ENCODE results near the gene ZBTB21.

Gene ZBTB21

DNA sequence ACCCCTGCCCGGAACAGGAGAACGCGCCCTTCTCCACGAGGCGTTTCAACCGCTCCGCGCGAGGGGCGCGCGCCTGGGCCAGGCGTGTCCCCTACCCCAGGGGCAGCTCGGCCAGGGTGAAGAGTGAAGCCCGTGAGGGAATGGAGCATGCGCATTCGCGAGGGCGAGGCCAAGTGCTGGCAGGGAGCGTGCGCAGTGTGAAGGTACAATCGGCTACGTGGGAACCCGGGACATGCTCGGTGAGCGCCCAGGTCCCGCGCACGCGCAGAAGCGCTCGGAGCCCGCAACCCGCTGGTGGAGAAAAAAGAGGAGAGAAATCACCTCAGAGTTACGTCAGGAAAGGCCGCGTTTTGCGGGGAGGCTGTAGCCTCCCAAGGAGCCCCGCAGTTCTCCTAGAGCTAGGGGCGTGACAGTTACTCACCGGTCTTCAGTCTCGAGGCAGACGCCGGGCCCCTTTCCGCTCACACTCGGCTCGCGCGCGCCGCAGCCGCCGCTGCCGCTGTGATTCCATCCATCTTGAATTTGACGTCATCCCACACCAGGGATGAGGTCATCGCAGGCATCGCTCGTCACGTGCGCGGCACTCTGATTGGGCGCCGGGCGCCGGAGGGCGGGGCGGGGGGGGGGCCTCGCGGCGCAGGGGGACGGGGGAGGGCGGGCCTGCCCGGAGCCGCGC lies at the start of gene ZBTB21:
Gene ZBTB21 (minus strand): TSS at position 530 of the 676 bp plus-strand sequence. CDS start 16,265 bp downstream, outside the sequence.
- DNase-seq (ENCODE audit: low read depth in 3 of 3): peak; percentile 97 to 99 (median 98)

- no peak for DNase-seq (ENCODE audit: low read depth in 3 of 3)
These were observed 49.6 kb upstream of the ZBTB21 start for GRCh38 chr21:42059721-42060120.

GRCh38 chr21:42059141-42059540 lies 49.0 kb upstream of the ZBTB21 start:
- no peak for DNase-seq (ENCODE audit: low read depth in 3 of 3)

DNA sequence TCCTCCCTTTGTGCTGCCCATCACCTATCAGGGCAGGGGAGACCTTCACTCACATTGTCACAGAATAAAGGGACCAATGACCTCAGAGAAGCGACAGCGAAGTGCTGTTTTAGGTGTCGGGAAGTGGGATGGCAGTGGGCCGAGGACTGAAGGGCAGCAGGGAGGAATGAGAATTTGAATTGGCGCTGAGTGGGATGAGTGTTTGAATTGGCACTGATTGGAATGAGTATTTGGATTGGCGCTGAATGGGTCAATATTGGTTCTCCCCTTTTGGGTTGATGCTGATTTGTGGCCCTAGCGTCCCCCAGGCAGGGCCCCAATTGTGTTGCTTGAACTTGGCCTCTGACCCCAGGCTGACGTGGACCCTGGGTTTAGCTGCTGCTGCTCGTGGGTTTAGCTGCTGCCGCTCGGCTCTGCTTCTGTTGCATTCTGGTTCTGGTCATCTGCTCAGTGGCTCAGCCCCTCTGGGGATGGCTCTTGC lies 48.5 kb upstream of the ZBTB21 start:
- no peak for DNase-seq (ENCODE audit: low read depth in 3 of 3)

DNA sequence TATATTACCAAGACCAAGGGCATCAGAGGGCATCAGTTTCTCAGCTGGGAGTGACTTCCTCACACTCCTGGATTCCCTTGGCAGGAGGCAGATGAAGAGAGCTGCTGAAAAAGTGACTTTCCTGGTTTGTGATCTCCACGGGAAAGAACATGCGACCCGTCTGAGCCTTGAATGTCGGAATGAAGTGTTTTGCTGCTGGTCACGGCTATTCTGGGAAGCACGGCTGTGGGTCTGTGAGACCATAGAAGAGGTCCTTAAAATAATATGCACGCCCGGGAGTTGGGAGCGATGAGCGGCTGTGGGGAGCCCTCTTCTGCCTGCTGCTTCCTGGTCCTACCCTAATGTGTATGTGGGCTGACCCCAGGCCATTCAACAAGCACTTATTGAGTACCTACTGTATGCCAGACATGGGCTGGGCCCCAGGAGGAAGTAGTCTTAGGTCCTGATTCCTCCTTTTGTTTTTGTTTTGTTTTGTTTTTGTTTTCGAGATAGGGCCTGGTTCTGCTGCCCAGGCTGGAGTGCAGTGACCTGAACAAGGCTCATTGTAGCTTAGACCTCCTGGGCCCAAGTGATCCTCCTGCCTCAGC lies 47.8 kb upstream of the ZBTB21 start:
- DNase-seq (ENCODE audit: low read depth in 3 of 3): no peak

DNA sequence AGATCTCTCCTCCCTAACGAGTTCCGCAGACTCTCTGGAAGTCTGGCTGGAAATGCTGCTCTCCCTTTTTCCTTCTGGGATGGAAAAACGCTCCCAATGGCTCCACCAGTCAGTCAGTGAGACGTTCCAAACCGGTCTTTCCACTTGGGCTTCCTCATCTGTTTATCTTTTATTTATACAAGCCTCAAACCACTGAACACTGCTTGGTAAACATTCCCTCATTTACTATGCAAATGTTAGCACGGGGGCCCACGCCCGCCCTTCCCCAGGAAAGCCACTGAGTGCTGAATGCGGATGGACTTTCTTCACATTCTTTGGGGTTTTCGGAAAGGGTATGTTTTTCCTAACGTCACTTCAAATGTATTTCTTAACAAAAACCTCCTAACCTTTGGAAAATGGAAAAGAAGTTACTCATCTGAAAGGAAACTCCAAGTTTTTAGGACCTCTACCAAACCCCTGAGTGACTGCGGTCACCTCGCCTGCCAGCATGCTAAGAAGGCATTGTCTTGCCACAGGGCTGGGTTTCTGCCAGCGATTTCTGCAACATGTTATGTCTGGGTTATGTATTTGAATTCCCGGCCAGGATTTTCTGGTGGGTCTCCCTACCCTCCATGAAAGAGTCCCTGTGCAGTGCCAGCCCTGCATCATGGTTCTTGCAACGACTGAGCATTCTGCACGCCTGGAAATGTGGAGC lies 47.0 kb upstream of the ZBTB21 start:
- DNase-seq (ENCODE audit: low read depth in 3 of 3): no peak

DNA sequence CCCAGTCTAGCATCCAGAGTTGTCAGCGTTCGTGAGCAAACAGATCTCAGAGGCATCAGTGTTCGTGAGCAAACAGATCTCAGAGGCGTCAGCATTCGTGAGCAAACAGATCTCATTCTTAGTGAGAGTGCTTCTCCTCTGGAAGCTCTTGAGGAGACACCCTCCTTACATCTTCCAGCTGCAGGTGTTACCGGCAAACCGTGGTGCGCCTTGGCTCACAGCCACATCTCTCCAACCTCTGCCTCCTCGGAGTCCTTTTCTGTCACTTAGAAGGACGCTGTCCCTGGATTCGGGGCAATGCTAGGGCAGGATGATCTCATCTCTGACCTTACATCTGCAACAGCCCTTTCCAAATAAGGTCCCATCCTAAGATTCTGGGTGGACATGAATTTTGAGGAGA lies 46.3 kb upstream of the ZBTB21 start:
- no peak for DNase-seq (ENCODE audit: low read depth in 3 of 3)

GRCh38 chr21:42055425-42055824 lies 45.3 kb upstream of the ZBTB21 start:
- DNase-seq (ENCODE audit: low read depth in 3 of 3): no peak

- no peak for DNase-seq (ENCODE audit: low read depth in 3 of 3)
These were observed 41.6 kb upstream of the ZBTB21 start for GRCh38 chr21:42051788-42052187.

DNA sequence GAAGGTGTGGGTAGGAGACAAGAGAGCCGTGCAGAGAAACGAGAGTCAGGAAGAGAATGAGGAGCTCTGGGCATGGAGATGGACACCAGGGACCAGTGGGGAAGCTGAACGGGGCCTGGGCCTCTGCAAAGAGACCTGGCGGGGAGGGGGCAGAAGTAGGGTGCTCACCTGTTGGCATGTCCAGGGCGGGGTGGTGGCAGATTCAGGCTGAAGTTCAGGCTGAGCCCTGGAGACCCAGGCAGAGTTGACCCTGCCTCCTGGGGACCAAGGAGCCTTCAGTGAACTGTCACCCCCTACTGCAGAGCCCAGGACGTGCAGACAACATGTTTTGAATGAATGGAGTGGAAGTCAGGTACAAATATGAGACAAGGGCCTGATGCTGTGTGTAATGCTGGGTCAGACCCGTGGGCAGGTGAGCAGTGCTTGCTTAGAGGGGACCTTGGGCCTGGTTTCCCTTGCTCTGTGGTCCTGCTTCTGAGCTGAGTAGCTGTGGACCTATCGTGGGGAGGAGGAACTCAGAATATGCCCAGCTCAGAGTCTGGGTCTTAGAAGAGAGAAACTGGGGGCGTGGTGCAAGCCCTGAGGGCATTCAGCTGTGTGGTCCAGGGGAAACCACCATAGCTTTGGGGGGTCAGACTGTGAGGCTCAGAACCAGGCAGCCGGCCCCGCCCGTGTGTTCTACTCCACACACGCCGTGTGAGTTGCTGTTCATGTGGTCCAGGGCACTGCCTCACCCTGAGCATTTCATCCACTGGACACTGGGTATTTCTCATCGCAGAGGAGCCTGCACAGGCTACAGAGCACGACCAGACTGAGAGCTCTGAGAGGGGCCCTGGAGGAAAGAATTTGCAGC lies 39.6 kb upstream of the ZBTB21 start:
- no peak for DNase-seq (ENCODE audit: low read depth in 3 of 3)

DNA sequence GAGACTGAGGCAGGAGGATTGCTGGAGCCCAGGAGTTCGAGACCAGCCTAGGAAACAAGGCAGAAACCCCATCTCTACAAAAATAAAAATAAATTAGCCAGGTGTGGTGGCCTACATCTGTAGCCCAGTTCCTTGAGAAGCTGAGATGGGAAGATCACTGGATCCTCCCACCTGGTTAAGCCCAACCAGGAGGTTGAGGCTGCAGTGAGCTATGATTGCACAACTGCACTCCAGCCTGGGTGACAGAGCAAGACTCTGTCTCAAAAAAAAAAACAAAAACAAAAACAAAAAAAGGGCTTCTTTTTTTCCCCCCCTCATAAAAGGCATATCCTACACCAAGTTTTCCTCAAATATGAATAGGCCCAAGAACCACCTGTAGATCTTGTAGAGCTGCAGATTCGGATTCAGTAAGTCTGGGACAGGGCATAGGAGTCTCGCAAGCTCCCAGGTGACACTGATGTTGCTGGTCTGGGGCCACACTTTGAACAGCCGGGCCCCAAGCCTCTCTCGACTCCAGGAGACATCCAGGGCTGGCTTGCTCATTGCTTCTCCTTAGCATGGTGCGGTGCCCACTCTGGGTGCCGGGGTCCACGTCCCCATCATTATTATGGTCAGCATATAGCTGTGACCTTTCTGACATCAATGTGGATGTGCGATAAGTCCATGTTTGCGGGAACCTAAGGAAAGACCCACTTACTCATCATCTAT lies 38.9 kb upstream of the ZBTB21 start:
- DNase-seq (ENCODE audit: low read depth in 3 of 3): no peak

- no peak for DNase-seq (ENCODE audit: low read depth in 3 of 3)
These were observed 37.9 kb upstream of the ZBTB21 start for GRCh38 chr21:42047821-42048613.

GRCh38 chr21:42044871-42045495 lies 34.8 kb upstream of the ZBTB21 start:
- DNase-seq (ENCODE audit: low read depth in 3 of 3): no peak

- DNase-seq (ENCODE audit: low read depth in 3 of 3): no peak
These were observed 33.8 kb upstream of the ZBTB21 start for GRCh38 chr21:42043961-42044360.

DNA sequence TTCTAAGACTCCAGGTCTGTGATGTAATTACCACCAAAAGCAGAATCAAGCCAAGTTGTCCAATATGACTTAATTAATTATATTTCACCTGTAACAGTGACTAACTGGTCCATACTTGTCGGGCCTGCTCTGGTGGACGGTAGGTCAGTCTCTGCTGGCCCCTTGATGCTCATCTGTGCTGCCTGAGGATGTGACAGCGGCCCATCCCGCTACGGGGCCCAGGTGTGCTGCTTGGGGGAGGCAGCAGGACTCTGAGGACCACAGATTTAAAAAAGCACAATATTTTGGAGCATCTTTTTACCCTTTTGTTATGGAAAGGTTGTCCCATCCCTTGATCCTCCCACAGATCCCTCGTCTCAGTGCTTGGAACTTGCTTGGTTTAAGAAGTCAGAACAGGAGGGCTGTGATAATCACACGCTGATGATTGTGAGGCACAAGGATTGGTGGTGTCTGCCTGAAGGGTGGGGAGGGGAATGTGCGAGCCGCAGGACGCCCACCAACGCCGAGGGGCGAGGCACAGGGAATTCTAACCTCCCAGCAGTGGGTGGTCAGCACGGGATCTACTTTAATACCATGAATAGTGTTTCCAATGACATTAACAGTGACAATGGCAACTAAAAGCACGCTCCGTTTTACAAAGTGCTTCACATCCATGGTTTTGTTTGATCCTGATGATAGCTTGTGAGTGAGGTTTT lies 33.2 kb upstream of the ZBTB21 start:
- DNase-seq (ENCODE audit: low read depth in 3 of 3): no peak

DNA sequence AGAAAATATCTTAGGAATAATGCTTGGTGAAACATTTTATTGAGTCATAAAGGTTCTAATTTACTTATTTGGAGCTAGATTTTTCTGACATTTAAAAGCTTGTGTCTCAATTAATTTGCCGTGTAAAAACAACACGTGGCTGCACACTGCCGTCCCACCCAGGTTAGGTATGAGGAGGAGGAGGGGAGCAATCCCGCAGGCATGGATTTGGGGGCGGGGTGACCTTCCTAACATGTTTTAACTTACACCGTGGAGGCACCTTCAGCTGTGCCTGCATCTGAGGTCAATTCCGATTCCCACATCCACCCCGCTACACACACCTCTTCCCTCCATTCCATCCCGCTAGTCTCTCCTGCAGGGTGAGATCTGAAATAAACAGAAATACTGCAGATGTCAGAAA lies 32.5 kb upstream of the ZBTB21 start:
- DNase-seq (ENCODE audit: low read depth in 3 of 3): no peak

DNA sequence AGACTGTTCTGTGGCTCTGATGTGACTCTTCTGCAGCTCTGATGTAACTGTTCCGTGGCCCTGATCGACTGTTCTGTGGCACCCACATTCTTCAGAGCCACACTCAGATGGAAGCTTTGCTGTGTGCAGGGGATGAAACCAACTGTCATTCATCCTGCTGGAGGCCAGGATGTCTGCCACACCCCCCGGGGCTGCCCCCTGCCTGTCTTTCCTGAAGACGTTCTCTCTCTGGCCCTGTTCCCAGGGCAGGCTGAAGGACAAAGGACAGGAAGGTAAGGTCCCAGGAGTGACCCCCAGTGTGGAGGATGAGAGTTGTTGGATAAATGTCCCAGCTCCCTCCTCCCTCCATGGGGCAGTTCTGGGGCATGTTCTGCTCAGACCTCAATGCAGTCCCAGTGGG lies 31.6 kb upstream of the ZBTB21 start:
- no peak for DNase-seq (ENCODE audit: low read depth in 3 of 3)

DNA sequence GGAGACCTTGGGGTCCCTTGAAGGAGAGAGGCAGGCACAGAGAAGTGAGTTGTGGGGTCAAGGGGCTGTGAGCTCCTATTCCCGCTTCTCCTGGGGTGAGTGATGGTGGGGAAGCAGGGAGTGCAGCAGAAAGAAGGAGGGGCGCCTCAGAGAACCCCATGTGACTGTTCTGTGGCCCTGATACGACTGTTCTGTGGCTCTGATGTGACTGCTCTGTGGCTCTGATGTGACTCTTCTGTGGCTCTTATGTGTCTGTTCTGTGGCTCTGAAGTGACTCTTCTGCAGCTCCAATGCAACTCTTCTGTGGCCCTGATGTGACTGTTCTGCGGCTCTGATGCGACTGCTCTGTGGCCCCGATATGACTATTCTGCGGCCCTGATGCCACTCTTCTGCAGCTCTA lies 31.1 kb upstream of the ZBTB21 start:
- no peak for DNase-seq (ENCODE audit: low read depth in 3 of 3)

- DNase-seq (ENCODE audit: low read depth in 3 of 3): no peak
These were observed 30.4 kb upstream of the ZBTB21 start for GRCh38 chr21:42040411-42041180.

All from stimulated activated CD4-positive, alpha-beta T cell treated with anti-CD3 and anti-CD28 coated beads, TNF-alpha, amount 100 ng/mL, for 4 hours (primary cell).